ENCODE data around the gene RGS10. TPM values are rescaled to one million over a fixed set of nuclear protein-coding genes. Genes with fewer than 3 reads are reported as not detected.

Gene RGS10
- polyA plus RNA-seq, 4 donors, result 32.7 to 39.4 (median 36.2) TPM

DNA sequence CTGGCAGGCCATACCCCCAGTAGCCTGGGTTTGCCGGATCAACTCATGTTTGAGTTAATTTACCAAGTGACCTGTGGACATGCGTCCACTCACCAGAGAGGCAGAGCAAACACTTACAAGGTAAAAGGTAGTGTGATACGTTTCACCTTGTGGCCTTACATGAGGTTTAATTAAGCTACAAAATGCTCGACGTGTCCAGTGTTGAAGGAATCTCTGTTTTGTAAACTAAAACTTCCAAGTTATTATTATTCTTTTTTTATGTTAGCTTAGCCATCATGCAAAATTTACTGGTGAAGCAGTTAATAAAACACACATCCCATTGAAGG is 42.9 kb downstream of the RGS10 start:
- no peak for DNase-seq (ENCODE audit: low read depth in 4 of 4, low spot score in 3 of 4)

DNA sequence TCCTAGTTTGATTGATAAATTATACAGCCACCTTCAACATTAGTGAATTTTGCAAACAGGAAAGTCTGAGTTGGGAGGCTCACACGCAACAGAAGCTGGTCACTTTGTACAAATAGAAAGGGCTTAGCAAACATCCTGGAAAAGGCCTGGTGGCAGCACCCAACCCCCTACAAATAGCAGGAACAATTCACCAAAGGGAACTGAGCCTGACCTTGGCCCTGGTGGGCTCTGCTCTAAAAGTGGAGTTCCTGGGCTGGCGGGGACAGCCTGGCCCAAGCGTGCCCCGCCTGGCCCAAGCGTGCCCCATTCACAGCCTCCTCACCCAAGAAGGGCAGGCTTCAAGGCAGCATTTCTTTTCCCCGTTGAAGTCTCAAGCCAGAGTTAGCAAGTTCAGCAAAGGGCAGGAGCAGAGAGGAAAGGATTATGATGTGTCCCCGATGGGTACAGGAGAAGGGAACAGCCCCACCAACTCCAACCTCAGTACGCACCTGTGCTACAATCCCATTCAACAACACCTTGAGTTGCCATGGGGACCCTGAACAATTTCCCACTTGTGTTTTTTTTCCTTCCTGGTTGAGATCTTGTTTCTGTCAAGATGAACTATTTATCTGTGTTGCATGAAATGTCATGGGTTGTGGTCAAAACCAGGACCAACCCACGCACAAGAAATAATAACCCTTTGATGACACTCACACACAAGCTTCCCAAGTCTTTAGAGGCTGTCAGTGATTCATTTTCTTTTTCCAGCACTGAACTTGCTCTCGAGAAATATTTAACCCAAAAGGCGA is 43.4 kb downstream of the RGS10 start:
- no peak for DNase-seq (ENCODE audit: low read depth in 4 of 4, low spot score in 3 of 4)

DNA sequence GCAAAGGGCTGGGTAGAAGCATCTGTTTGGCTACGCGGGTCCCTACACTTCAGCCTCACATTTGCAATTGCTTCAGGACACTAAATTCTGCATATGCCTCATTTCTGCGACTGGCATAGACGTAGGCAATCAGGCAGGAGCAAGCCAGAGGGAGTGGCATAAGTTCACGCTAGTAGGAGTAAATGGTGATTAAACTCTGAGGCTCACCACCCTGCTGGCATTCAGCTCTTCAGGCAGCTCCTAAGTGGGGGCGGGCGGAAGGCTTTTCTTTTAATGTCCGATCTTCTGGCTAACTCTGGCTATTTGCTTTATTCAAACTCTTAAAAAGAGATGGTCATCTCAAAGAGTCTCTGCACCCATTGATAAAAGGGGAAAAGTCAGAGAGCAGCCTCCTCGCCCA is 45.3 kb downstream of the RGS10 start:
- no peak for DNase-seq (ENCODE audit: low read depth in 4 of 4, low spot score in 3 of 4)

DNA sequence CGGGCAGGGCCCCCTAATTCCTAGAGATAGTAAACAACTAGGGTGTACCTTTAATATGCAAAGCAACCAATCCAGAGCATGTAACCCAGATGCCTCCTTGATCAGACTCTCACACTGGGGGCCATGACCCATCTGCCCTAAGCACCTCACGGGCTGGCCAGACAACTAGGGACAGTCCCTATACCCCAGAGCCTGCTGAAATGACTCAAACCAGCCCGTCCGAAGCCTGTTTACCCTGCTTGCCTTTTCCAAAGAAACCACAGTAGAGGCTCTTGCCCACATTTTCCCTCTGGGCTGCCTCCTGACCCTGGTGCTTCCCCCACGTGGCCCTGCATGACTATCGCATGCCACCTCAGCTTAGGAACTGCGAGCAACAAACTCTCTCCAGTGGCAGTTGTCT is 46.2 kb downstream of the RGS10 start:
- no peak for DNase-seq (ENCODE audit: low read depth in 4 of 4, low spot score in 3 of 4)

DNA sequence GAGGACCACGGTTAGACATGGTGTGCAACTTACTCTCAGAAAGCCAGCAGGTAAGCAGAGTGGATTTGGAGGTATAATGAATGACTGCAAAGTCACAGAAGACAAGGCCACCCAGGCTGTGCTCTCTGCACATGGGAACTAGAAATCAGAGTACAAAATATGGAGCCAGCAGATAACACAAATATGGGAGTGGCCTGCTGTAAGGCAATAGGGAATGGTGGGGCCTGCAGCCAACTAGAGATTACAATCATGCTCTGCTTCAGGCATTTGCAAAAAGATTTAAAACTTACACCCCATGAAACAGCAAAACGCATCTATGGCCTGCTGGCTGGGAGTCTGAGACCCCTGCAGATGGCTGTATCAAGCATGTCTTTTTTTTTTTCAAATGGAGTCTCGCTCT is 47.0 kb downstream of the RGS10 start:
- no peak for DNase-seq (ENCODE audit: low read depth in 4 of 4, low spot score in 3 of 4)

DNA sequence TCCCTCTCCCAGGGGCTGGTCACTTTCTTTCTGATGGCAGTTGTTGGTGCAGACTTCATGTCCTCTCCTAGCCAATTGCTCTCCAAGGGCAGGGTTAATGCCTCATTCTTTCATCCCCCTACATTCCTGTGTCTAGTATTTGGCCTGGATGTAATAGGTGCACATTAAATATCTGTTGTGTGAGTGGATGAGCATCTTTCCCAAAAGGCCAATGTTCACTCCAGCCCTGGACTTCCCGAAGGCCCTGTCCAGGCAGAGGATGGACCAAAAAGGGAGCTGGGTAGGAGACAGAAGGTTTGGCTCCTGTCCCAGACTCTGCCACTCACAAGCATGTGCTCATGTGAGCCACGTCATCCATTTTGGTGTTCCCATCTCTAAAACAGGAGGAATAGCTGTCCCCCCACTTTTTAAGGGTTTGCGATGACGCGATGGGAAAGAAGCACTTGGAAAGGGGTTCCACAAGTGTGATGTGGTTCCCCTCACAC is 47.5 kb downstream of the RGS10 start:
- DNase-seq (ENCODE audit: low read depth in 4 of 4, low spot score in 3 of 4), result no peak

DNA sequence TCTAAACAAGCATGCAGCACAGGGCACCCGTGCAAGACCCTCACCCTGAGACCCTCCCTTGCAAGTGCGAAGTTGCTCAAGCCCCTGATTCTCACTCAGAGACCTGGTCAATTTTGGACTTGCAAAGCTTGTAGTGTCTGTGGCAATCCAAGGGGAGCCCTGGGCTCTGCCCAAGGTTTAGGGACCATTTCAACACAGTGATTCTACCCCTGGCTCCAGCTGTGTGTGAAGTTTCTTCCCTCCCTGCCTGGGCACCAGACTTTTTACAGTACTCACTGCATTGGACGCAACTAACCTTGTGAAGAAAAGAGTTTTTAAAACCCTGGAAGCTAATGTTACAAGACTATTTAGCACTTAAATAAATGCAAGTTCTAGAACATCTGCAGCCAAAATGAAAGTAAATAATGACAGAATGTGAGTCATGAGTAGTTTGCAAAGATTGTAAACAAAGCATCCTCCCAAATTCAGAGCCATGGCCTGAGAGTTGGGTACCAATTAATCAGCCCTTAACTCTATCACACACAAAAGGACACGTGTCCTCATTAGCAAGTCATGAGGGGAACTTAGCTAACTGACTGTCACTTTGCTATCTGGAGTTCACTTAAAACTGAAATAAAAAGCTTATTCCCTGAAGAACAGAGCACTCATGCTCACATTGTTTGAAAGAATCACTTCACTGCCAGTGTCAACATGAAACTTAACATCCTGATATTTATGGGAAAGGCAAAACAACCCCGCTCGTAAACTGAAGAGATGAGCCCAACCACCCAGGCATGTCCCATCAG is 48.1 kb downstream of the RGS10 start:
- no peak for DNase-seq (ENCODE audit: low read depth in 4 of 4, low spot score in 3 of 4)

DNA sequence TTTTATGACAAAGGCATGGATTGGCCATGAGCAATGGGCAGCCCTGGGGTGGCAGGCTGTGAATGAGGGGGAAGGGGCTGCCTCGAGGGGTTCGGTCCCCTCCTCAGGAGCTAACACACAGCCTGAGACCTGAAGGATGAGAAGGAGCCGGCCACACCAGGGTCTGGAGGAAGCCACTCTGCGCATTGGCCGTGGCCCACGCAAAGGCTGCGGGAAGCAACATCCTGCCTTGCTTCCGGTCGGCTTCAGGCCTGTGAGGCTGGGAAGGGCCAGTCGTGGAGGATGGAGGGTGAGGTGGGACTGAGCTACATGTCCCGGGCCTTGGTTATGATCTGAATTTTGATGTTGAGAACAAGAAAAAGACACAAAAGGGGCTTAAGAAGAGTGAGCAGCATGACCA is 49.4 kb downstream of the RGS10 start:
- DNase-seq (ENCODE audit: low read depth in 4 of 4, low spot score in 3 of 4), result no peak

DNA sequence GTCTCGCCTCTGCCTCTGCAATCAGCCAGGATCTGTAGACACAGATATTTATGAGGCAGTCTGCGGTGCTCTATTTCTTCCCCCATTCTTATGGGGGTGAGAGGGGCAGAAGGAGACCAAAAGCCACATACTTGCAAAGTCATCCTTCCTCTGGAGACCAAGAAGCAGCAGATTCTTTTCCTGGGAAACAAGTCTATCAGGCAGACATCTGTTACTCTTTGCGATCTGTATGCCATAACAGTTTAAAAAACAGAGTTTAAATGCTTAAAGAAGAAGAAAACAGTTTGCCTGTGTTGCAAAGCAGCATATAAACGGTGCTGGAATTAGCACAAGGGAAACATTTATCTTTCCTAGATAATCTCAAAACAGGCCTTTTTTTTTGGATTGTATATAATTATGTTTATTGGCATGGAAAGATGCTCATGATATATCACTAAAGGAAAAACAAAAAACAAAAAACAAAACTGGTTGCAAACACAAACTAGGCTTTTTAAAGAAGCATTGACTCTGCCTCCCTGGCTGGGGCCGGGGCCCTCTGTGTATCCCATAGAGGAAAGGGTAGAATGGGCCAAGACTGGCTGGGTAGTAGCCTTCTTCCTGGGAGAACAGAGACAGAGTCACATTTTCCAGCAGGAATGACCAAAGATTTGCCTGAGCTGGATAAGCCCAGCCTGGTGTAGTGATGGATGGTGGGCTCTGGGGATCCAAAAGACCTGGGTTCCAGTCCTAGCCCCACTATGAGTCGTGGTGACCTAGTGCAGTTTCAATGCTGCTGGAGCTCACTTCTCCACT is 50.4 kb downstream of the RGS10 start:
- no peak for DNase-seq (ENCODE audit: low read depth in 4 of 4, low spot score in 3 of 4)

DNA sequence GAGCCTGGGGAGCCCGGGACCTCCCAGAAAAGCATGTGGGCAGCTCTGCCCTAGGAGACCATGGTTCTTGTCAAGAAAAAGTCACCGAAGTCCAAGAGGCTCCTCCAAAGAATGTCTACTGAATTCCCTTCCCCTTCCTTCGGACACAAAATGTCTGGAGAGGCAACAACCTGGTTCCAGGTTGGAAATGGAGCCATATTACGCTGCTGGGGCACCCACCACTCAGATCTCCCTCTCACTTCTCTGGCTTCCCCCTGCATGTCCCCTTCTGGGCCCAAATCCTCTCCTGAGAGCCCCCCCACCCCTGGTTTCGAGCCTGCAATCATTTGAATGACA is 52.6 kb downstream of the RGS10 start:
- no peak for DNase-seq (ENCODE audit: low read depth in 4 of 4, low spot score in 3 of 4)

DNA sequence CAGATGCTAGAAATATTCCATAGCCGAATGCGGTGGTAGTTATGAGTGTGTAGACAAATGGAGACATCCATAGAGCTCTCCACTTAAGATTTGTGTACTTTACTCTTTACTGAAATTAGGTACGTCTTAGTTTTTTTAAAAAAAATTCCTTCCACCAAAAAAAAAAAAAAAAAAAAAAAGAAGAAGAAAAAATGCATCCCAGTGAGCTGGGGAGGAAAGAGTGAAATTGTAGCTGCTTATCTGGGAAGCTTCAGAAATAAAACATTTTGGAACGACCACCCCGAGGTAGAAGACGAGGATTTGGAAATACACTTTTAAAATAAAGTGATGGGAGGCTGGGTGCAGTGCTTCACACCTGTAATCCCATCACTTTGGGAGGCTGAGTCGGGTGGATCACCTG is 53.8 kb downstream of the RGS10 start:
- no peak for DNase-seq (ENCODE audit: low read depth in 4 of 4, low spot score in 3 of 4)

DNA sequence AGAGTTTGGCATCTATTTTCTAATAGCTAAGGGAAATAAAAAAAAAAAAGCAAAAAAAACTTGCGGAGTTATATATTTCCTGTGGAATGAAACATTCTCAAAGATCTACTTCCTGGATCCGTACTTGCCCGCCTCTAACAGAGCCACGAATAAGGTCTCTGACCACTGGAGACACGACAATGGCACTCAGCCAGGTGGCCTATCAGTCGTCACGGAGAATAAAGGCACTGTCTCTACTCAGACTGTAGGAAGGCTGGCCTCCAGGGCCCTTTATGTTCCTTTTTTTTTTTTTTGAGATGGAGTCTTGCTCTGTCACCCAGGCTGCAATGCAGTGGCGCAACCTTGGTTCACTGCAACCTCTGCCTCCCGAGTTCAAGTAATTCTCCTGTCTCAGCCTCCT is 58.7 kb downstream of the RGS10 start:
- DNase-seq (ENCODE audit: low read depth in 4 of 4, low spot score in 3 of 4), result no peak

DNA sequence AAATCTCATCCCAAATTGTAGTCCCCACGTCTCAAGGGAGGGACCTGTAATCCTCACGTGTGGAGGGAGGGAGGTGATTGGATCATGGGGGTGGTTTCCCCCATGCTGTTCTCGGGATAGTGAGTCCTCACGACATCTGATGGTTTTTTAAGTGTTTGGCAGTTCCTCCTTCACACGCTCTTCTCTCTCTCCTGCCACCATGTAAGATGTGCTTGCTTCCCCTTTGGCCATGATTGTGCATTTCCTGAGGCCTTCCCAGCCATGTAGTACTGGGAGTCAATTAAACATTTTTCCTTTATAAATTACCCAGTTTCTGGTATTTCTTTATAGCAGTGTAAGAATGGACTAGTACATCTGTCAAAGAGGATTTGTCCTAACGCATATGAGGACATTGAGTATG is 59.5 kb downstream of the RGS10 start:
- DNase-seq (ENCODE audit: low read depth in 4 of 4, low spot score in 3 of 4), result no peak

DNA sequence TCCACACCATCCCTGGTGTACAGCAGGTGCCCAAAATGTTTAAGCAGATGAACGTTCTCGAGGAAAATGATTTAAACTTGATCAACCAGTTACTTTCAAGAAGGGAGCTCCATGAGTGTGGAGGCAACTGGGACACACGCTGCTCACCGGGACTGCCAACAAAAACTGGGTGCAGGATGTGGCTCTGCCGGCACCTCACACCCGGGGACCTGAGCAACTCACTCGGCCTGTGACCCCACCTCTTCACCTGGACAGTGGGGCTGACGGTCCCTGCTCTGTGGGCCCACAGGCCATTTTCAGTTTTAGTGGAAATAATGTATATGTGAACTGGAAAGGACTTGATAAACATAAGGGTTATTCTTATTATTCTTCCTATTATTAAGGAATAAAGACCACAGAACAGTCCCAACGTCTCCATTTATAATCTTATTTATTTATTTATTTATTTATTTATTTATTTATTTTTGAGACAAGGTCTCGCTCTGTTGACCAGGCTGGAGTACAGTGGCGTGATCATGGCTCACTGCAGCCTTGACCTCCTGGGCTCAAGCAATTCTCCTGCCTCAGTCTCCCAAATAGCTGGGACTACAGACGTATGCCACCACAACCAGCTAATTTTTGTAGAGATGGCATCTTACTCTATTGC is 60.6 kb downstream of the RGS10 start:
- no peak for DNase-seq (ENCODE audit: low read depth in 4 of 4, low spot score in 3 of 4)

DNA sequence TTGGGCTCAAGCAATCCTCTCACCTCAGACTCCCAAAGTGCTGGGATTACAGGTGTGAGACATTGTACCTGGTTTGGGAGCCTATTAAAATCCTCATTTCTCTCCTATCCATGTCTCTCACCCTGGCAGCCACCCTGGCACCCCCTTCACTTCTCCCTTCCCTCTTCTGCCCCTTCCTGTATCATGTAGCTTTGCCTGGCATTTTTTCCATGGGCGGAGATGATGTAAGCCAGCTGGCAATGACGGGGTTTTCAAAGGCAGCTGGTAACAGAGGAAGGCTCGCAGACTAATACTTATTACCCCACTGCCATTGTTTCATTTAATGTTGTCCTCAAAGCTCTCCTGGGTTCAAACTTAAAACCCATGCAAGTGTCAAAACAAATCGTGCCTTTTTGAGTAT is 61.9 kb downstream of the RGS10 start:
- DNase-seq (ENCODE audit: low read depth in 4 of 4, low spot score in 3 of 4), result no peak

DNA sequence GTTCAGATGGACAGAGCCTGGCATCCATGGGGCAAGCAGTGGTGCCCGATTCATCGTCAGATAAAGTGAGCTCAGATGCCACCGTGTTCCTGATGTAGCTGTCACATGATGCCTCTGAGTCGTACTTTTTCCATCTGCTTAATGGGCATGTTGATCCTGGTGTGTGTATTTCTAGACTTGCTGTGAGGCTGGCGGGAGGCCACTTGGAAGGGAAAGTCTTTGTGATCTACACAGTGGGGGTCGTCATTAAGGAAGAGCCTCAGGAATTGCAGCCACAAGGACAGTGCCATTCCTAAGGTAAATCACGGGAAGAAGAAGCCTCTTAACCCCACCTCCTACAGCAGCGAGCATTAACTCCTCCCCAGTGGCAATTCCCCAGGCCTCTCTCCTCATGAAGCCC is 63.0 kb downstream of the RGS10 start:
- DNase-seq (ENCODE audit: low read depth in 4 of 4, low spot score in 3 of 4), result no peak

DNA sequence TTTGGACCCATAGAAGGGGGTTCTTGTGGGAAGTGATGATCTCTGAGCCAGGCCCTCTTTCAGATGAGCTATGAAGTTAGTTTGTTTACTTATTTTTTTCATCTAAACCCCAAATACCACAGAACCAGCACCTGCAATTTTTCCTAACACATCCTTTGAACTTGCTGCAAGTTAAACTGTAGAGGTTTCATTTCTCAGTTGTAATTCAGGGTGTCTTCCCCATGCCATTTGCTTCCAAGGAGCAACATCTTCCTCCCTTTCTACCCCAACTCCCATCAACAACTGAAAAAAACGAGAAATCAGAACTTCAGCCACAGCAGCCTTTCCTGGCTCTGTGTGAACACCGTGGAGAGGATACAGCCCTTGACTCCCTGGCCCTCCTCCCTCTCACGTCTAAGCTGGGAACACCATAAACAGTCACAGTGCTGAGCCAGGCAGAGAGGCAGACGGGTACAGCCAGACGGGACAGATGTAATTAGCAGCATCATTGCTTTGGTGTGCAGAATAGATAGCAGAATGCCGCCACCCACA is 63.6 kb downstream of the RGS10 start:
- DNase-seq (ENCODE audit: low read depth in 4 of 4, low spot score in 3 of 4), result no peak

DNA sequence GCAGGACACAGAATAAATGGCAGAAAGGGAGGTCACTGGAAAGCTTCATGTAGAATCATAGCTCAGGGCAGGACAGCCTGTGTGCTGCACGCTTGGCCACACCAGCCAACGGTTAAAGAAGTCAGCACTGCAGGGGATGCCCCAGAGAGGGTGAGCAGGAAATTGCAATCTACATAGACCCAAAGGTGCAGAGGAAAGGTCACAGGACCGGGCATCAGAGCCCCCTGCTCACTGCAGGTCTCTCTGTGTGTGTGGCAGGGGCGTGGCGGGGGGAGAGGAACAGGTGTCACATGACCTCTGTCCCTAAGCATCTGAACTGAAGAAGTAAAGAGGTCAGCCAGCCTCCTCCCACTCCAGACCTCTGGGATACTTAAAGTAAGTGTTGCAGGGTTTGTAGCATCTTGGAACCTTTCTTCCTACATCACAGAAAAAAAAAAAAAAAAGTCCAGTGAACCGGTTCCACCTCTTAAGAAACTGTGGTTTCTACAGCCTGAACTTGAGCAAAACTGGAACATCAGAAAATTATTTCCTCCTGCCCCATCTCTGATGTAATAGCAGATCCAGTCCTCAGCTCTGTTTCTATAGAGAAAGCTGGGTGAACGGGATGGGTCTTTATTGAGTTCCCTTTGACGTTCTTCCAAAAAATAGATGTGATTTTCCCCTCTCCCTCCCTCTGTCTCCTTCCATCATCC is 64.3 kb downstream of the RGS10 start:
- no peak for DNase-seq (ENCODE audit: low read depth in 4 of 4, low spot score in 3 of 4)

DNA sequence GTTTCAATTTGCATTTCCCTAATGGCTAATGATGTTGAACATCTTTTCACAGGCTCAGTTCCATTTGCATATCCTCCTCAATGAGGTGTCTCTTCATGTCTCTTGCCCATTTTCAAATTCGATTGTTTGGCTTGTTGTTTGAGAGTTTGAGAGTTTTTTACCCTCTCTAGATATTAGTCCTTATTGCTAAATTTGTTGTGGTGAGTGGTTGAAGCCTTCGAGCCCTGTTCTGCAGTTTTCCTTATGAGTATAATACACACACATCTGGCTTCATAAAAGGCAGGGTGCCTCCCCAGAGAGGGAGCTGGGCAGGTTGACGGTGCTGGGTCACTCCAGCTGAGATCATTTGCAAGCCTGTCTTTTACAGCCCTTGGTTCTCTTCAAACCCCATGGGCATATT is 65.1 kb downstream of the RGS10 start:
- DNase-seq (ENCODE audit: low read depth in 4 of 4, low spot score in 3 of 4), result no peak

DNA sequence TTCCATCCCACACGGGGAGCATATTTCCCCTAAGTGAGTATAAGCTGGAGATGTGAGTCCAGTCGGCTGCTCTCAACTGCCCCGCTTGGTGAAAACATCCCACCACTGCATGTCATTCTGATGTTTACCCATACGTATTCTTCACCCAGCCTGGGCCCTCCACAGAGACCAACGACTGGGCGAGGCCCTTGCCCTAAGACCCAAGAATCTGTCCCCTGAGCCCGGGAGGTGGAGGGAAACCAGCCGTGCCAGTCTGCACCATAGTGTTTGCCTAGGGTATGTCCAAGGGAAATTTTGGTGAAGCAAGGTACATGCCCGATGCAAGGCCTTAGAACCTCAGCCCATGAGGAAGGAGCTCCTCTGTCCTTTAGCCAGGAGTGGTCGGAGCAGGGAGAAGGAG is 67.9 kb downstream of the RGS10 start:
- DNase-seq (ENCODE audit: low read depth in 4 of 4, low spot score in 3 of 4), result no peak

All from left renal pelvis (tissue), 4 donors.